GM10847 (cell line): ENCODE data around the gene KRTAP5-5.

Source experiments
- POLR2A ChIP-seq: IDR thresholded peaks from 2 replicates; pipeline ENCODE4 v1.6.1; 2011; ENCODE audit not compliant: insufficient read length; ENCODE audit errors: extremely low read depth

The KRTAP5-5 gene

GRCh38 chr11:1653541-1654387, 24.2 kb downstream of the KRTAP5-5 start:
- TF ChIP-seq POLR2A, result no peak

- no peak for TF ChIP-seq POLR2A
Observed at GRCh38 chr11:1654388-1655167, 25.0 kb downstream of the KRTAP5-5 start.

GRCh38 chr11:1655168-1656060, 25.8 kb downstream of the KRTAP5-5 start:
- TF ChIP-seq POLR2A, result no peak

- no peak for TF ChIP-seq POLR2A
Observed at GRCh38 chr11:1656061-1656441, 26.5 kb downstream of the KRTAP5-5 start.

- TF ChIP-seq POLR2A, result no peak
Observed at GRCh38 chr11:1656670-1657069, 27.1 kb downstream of the KRTAP5-5 start.

- no peak for TF ChIP-seq POLR2A
Observed at GRCh38 chr11:1659506-1659905, 29.9 kb downstream of the KRTAP5-5 start.

- no peak for TF ChIP-seq POLR2A
Observed at GRCh38 chr11:1660111-1660867, 30.7 kb downstream of the KRTAP5-5 start.

- no peak for TF ChIP-seq POLR2A
Observed at GRCh38 chr11:1665313-1665712, 35.7 kb downstream of the KRTAP5-5 start.

GRCh38 chr11:1667121-1667850, 37.7 kb downstream of the KRTAP5-5 start:
- TF ChIP-seq POLR2A, result no peak

- no peak for TF ChIP-seq POLR2A
Observed at GRCh38 chr11:1667906-1668305, 38.3 kb downstream of the KRTAP5-5 start.

GRCh38 chr11:1668911-1669473, 39.4 kb downstream of the KRTAP5-5 start:
- TF ChIP-seq POLR2A, result no peak

- TF ChIP-seq POLR2A, result no peak
Observed at GRCh38 chr11:1669546-1670218, 40.1 kb downstream of the KRTAP5-5 start.

GRCh38 chr11:1670905-1671371, 41.4 kb downstream of the KRTAP5-5 start:
- TF ChIP-seq POLR2A, result no peak
